Ascending aorta (tissue), 2 donors: ENCODE data around the gene CETP. TPM values are rescaled to one million over a fixed set of nuclear protein-coding genes. Genes with fewer than 3 reads are reported as not detected.
"Not testable (repeated sequence)": the region's sequence is repeated elsewhere in the genome, so short reads cannot be mapped to it uniquely, and the experiment has no call there.

Experiments used
- DNase-seq, 2 donors: peaks; one replicate each; pipeline ENCODE4 v3.0.0-alpha.2; 2019; ENCODE audit warnings: low spot score in 2 of 2
- H3K27ac ChIP-seq, 2 donors: fragments of 200-600 bp; sonication (generic); one replicate each; pipeline ENCODE4 v1.5.1; 2016 to 2017; ENCODE audit warnings: mild to moderate bottlenecking in 1 of 2
- H3K27me3 ChIP-seq: fragments of 200-600 bp; sonication (generic); one replicate; pipeline ENCODE4 v1.5.1; 2017
- H3K36me3 ChIP-seq, 2 donors: fragments of 200-600 bp; sonication (generic); one replicate each; pipeline ENCODE4 v1.5.1; 2016
- H3K4me1 ChIP-seq, 2 donors: fragments of 200-600 bp; sonication (generic); one replicate each; pipeline ENCODE4 v1.5.1; 2016 to 2017; ENCODE audit warnings: mild to moderate bottlenecking in 1 of 2
- H3K4me3 ChIP-seq, 2 donors: fragments of 200-600 bp; sonication (generic); one replicate each; pipeline ENCODE4 v1.5.1; 2016 to 2017; ENCODE audit warnings: mild to moderate bottlenecking in 1 of 2
- H3K9me3 ChIP-seq, 2 donors: fragments of 200-600 bp; sonication (generic); one replicate each; pipeline ENCODE4 v1.5.1; 2016
- intact Hi-C: fragments of 100-400 bp; cut with DNase I; formaldehyde crosslinking; loops from one replicate; pipeline ENCODE4 v1.15.1; 2023
- total RNA-seq: library from RNA; depleted of rRNA; stranded (reverse); fragments of >200 nt; gene quantifications from one replicate; pipeline ENCODE4 v1.1.0, GENCODE V29; 2016
- TF ChIP-seq, protein P1 (sequence below), 3 experiments: fragments of 200-600 bp in 2 of 3; fragments of 450-650 bp in 1 of 3; sonication (generic) in 2 of 3; IDR thresholded peaks; one replicate each; pipeline ENCODE4 v1.5.1; 2016 to 2019; ENCODE audit warnings: antibody characterized with exemption in 3 of 3, mild to moderate bottlenecking in 1 of 3, moderate library complexity in 1 of 3

Gene CETP
- total RNA-seq, 1 donor from 2014 or later = not detected

DNA sequence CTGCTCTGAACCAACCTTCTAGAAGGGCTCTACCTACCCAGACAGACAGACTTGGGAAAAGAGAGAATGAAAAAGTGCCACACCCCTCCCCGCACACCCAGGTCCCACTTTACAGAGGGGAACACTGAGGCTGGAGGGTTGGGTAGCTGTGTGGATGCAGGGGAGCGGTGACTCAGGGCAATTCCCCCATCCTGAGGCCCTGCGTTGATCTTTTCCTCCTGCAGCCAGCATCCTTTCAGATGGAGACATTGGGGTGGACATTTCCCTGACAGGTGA, 10.0 kb downstream of the CETP start:
- TF ChIP-seq, protein P1, sequence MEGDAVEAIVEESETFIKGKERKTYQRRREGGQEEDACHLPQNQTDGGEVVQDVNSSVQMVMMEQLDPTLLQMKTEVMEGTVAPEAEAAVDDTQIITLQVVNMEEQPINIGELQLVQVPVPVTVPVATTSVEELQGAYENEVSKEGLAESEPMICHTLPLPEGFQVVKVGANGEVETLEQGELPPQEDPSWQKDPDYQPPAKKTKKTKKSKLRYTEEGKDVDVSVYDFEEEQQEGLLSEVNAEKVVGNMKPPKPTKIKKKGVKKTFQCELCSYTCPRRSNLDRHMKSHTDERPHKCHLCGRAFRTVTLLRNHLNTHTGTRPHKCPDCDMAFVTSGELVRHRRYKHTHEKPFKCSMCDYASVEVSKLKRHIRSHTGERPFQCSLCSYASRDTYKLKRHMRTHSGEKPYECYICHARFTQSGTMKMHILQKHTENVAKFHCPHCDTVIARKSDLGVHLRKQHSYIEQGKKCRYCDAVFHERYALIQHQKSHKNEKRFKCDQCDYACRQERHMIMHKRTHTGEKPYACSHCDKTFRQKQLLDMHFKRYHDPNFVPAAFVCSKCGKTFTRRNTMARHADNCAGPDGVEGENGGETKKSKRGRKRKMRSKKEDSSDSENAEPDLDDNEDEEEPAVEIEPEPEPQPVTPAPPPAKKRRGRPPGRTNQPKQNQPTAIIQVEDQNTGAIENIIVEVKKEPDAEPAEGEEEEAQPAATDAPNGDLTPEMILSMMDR (IDR thresholded peaks at IDR 0.05) = no peak
- H3K27me3 ChIP-seq = no peaks in the 10 kb centered on the region
- no peaks in the 10 kb centered on the region for H3K9me3 ChIP-seq
- no peaks in the 10 kb centered on the region for H3K4me1 ChIP-seq
- H3K4me3 ChIP-seq = no peak overlapping the region
- H3K36me3 ChIP-seq = no peaks in the 10 kb centered on the region
- DNase-seq = no peak
- H3K27ac ChIP-seq = no peak overlapping the region
- intact Hi-C loops = no loop called here

DNA sequence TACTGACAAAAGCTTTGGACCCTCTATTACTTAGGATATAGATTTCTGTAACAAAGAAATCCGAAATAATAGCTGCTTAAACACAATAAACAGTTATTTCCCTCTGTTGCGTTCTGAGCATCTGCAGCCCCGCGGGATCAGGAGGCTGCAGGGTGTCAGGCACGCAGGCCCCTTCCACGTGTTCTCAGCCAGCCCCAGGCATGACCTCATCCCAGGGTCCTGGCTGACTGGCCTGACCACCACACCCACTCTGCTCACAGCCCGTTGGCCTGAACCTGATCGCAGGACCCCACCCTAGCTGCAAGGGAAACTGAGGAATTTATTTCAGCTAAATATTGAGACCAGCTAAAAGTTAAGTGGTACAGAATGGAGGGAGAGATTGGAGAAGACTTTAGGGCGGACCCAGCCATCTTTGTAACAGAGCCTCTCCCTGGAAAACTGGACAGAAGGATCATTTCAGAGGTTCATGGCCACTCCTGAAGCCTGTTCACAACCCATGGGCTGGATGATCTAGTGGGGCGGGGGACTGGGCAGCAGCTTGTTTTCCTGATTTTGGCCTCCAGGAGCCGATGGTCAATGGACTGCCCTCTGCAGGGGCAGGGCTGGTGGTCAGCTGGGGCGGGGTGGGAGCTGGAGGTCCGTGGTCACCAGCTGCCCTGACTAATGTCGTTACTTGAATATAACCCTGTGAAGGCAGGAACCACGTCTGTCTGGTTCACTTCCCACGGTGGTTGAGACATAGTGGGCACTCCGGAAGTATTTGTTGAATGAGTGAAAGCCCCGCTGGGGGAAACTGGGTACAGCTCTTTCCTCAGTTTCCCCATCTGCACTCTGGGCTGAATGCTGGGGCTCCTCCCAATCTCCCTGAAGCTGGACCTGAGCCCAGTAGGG, 10.9 kb downstream of the CETP start:
- no peaks in the 10 kb centered on the region for H3K4me1 ChIP-seq
- H3K36me3 ChIP-seq = no peaks in the 10 kb centered on the region
- no peaks in the 10 kb centered on the region for H3K9me3 ChIP-seq
- H3K27ac ChIP-seq = no peak overlapping the region
- H3K27me3 ChIP-seq = no peaks in the 10 kb centered on the region
- no peak overlapping the region for H3K4me3 ChIP-seq
- TF ChIP-seq, protein P1 (IDR thresholded peaks at IDR 0.05) = no peak
- intact Hi-C loops = no loop called here
- no peak for DNase-seq

DNA sequence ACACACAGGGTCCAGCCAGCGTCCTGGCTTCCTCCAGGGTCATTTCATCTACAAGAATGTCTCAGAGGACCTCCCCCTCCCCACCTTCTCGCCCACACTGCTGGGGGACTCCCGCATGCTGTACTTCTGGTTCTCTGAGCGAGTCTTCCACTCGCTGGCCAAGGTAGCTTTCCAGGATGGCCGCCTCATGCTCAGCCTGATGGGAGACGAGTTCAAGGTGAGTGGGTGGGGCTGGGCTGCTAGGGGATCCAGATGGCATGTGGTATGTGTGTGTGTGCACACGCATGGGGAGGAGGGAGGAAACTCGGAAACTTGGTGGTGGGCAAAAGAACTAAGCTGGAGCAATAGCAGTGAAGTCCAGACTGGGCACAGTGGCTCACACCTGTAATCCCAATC, 11.5 kb downstream of the CETP start:
- Histone ChIP-seq H3K4me3 (no peak overlapping the region), H3K4me1 (no peaks in the 10 kb centered on the region), H3K36me3 (no peaks in the 10 kb centered on the region), H3K9me3 (no peaks in the 10 kb centered on the region), H3K27me3 (no peaks in the 10 kb centered on the region), H3K27ac (no peak overlapping the region)
- TF ChIP-seq, protein P1 (IDR thresholded peaks at IDR 0.05) = no peak
- DNase-seq = no peak
- intact Hi-C loops = no loop called here

DNA sequence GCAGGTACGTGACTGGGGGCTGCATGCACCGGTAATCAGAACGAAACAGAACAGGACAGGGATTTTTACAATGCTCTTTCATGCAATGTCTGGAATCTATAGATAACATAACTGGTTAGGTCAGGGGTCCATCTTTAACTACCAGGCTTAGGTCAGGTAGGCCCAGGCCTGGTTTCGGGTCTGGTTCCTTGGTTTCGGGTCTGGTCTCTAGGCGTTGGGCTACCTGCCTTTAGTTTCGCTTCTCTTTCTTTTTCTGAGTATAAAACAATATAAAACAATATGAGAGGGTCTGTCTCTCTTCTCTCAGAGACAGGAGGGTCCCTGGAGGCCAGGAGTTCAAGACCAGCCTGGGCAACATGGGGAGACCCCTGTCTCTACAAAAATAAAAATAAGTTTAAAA, 12.1 kb downstream of the CETP start:
- H3K27ac ChIP-seq, intact Hi-C loops: not testable (repeated sequence)

DNA sequence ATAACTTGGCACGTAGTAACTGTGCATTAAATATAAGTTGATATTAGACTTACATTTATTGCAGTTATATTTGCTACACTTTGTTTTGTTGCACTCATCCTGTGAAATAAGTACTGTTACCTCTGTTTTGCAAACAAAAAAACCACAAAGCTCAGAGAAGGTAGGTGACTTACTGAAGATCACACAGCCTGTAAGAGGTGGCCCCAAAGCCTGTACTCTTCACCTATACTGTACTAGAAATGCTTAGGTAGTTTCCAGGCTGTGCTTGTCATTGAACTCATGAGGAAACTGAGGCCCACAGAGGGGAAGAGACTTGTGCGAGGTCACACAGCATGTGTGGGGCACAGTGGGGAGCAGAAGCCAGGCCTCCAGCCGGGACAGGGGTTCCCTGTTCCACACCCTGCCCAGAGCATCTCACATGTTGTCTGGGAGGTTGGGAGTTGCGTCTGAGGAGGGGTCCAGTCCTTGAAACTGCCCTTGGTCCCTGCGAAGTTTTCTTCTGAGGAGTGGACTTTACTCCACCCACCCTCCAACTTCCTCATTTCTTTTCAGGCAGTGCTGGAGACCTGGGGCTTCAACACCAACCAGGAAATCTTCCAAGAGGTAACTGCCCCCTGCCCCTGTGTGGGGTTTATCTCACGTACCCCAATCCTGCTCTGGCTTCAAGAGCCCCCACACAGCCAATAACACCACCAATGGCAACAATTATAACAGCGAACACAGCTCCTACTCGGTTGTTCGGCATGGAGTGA, 13.0 kb downstream of the CETP start:
- no peak for DNase-seq
- no peak overlapping the region for H3K4me3 ChIP-seq
- TF ChIP-seq, protein P1 (IDR thresholded peaks at IDR 0.05) = no peak
- no peaks in the 10 kb centered on the region for H3K9me3 ChIP-seq
- intact Hi-C loops = no loop called here
- H3K36me3 ChIP-seq = no peaks in the 10 kb centered on the region
- H3K27me3 ChIP-seq = no peaks in the 10 kb centered on the region
- H3K4me1 ChIP-seq = no peaks in the 10 kb centered on the region
- no peak overlapping the region for H3K27ac ChIP-seq

More for the DNA sequence above, 12.1 kb downstream of the CETP start:
- DNase-seq, H3K9me3 ChIP-seq, H3K4me3 ChIP-seq, H3K4me1 ChIP-seq, H3K36me3 ChIP-seq, H3K27me3 ChIP-seq: not testable (repeated sequence)

DNA sequence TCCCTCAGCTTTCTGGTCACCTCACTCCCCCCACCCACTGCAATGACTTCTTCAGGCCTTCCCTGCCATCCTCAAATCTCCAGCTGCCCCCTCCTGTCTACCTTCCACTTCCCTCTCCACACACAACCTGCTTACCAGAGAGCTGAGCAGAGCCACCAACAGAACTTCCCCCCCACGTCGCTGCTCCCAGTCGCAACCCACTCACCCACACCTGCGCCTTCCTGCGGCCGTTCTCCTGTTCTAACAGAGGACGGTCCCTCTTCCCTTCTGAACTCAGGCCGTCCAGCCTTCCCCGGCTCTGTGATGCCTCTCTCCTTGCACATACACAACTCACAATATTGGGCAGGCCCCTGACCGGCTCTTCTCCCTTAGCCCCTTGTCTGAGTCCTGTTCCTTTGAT, 14.0 kb downstream of the CETP start:
- no peak for DNase-seq
- intact Hi-C loops = no loop called here
- H3K4me1 ChIP-seq = no peaks in the 10 kb centered on the region
- no peaks in the 10 kb centered on the region for H3K27me3 ChIP-seq
- no peak overlapping the region for H3K4me3 ChIP-seq
- TF ChIP-seq, protein P1 (IDR thresholded peaks at IDR 0.05) = no peak
- H3K36me3 ChIP-seq = no peaks in the 10 kb centered on the region
- no peak overlapping the region for H3K27ac ChIP-seq
- H3K9me3 ChIP-seq = no peaks in the 10 kb centered on the region
